HepG2 (cell line): ENCODE results near the gene BRD1. TPM values are rescaled to one million over a fixed set of nuclear protein-coding genes. Genes with fewer than 3 reads are reported as not detected.

ENCODE experiments used
- ATAC-seq: fragments of 200-7000 bp; cut with Tn5 transposase; 3 replicates; pipeline ENCODE4 v1.9.1; 2020; ENCODE audit warnings: mild to moderate bottlenecking, moderate library complexity
- BruUV-seq: library from RNA; stranded (reverse); fragments of 400-500 nt; replicated peaks from 2 replicates; lab custom pipeline; 2021; lab: Mats Ljungman, UMichigan
- CTCF ChIA-PET: fragments of 300-600 bp; formaldehyde crosslinking; extraction: SDS; loops from one replicate; lab custom pipeline; 2021; ENCODE audit warnings: low total read pairs, inconsistent platforms, low intra/inter-chr PET ratio; lab: Yijun Ruan, JAX
- POLR2A ChIA-PET: fragments of 350-600 bp; sonication (Branson Sonifier 250); formaldehyde crosslinking; loops from one replicate; lab custom pipeline; 2020; ENCODE audit warnings: antibody characterized with exemption, inconsistent platforms; lab: Yijun Ruan, JAX
- DNase-seq: peaks from one replicate; pipeline ENCODE4 v3.0.0-alpha.2; 2015; ENCODE audit warnings: low spot score
- FAIRE-seq: peaks from 3 replicates; lab custom pipeline; 2011; peaks lifted over from hg19 to GRCh38; lab: Jason Lieb, UNC
- H2AFZ ChIP-seq: one replicate; pipeline ENCODE4 v1.6.1; 2011; ENCODE audit warnings: low read length, inconsistent platforms
- H3K27ac ChIP-seq: fragments of 300-600 bp; 3 replicates; pipeline ENCODE4 v1.8.0; 2011; ENCODE audit warnings: mixed run types, mild to moderate bottlenecking, mixed read lengths, low read length, inconsistent platforms; ENCODE audit not compliant: insufficient read depth; ENCODE audit errors: extremely low read length
- H3K27me3 ChIP-seq, 2 experiments: fragments of 200-600 bp in 1 of 2; 2 replicates in 1 of 2; 3 replicates in 1 of 2; pipeline versions ENCODE4 v1.6.0 to v1.8.0; 2011; ENCODE audit warnings: low read length in 2 of 2, mild to moderate bottlenecking in 2 of 2, moderate library complexity in 2 of 2, inconsistent platforms in 1 of 2; ENCODE audit not compliant: insufficient read depth in 2 of 2, control insufficient read depth in 1 of 2
- H3K36me3 ChIP-seq, 2 experiments: fragments of 200-600 bp in 1 of 2; replicated peaks in 1 of 2; 2 replicates in 1 of 2; 3 replicates in 1 of 2; pipeline versions ENCODE4 v1.5.1 to v1.8.0; 2011; ENCODE audit warnings: low read length in 2 of 2, inconsistent platforms in 1 of 2; ENCODE audit not compliant: insufficient read depth in 2 of 2, control insufficient read depth in 1 of 2
- H3K4me1 ChIP-seq: 2 replicates; pipeline ENCODE4 v1.5.1; 2012; ENCODE audit warnings: low read length, inconsistent platforms; ENCODE audit not compliant: insufficient read depth
- H3K4me2 ChIP-seq: 2 replicates; pipeline ENCODE4 v1.6.0; 2011; ENCODE audit warnings: low read depth, low read length, inconsistent platforms
- H3K4me3 ChIP-seq, 3 experiments: fragments of 200-600 bp in 1 of 3; sonication (generic), shearing (Covaris generic) in 1 of 3; replicated peaks in 1 of 3; 2 replicates each; pipeline ENCODE4 v1.5.1; 2011 to 2016; ENCODE audit warnings: low read length in 3 of 3, inconsistent platforms in 2 of 3, low read depth in 2 of 3, mild to moderate bottlenecking in 2 of 3, control low read depth in 1 of 3, mixed read lengths in 1 of 3; ENCODE audit not compliant: insufficient read depth in 1 of 3
- H3K79me2 ChIP-seq: one replicate; pipeline ENCODE4 v1.6.1; 2011; ENCODE audit warnings: low read length, inconsistent platforms; ENCODE audit not compliant: insufficient read depth
- H3K9ac ChIP-seq: 2 replicates; pipeline ENCODE4 v1.6.0; 2011; ENCODE audit warnings: mild to moderate bottlenecking, low read depth, low read length, inconsistent platforms; ENCODE audit not compliant: insufficient read depth
- H3K9me3 ChIP-seq: 2 replicates; pipeline ENCODE4 v1.5.1; 2012; ENCODE audit warnings: mild to moderate bottlenecking, low read length
- H4K20me1 ChIP-seq: 2 replicates; pipeline ENCODE4 v1.6.0; 2011; ENCODE audit warnings: inconsistent platforms, mild to moderate bottlenecking, low read length, moderate library complexity; ENCODE audit not compliant: insufficient read depth
- ARNT2 ChIP-seq: sonication (generic); formaldehyde crosslinking; IDR thresholded peaks from 2 replicates; pipeline ENCODE4 v1.8.0; 2022; ENCODE audit warnings: mild to moderate bottlenecking, low read depth, missing genetic modification reagents, moderate library complexity
- ASH2L ChIP-seq: fragments of 300-600, 200-600 bp; sonication (generic); IDR thresholded peaks from 2 replicates; pipeline ENCODE4 v1.7.0; 2017; ENCODE audit warnings: low read depth, mild to moderate bottlenecking, moderate library complexity, mixed read lengths, low read length; ENCODE audit not compliant: insufficient read length
- FOXA1 ChIP-seq, 2 experiments: fragments of 450-650 bp in 1 of 2; sonication (generic) in 1 of 2; formaldehyde crosslinking in 1 of 2; IDR thresholded peaks; 2 replicates each; pipeline versions ENCODE4 v1.4.0 to v1.6.1; 2016 to 2020; ENCODE audit warnings: missing genetic modification reagents in 1 of 2
- MLLT10 ChIP-seq: sonication (generic); formaldehyde crosslinking; IDR thresholded peaks from 2 replicates; pipeline ENCODE4 v1.4.0; 2020; ENCODE audit warnings: missing genetic modification reagents
- MZF1 ChIP-seq: sonication (generic); formaldehyde crosslinking; IDR thresholded peaks from 2 replicates; pipeline ENCODE4 v1.8.1; 2023; ENCODE audit warnings: mild to moderate bottlenecking, missing genetic modification reagents, borderline replicate concordance
- NR2F2 ChIP-seq: IDR thresholded peaks from 2 replicates; pipeline ENCODE4 v1.6.1; 2012; ENCODE audit warnings: low read depth, inconsistent platforms, borderline replicate concordance
- RAD21 ChIP-seq: fragments of 450-650 bp; formaldehyde crosslinking; IDR thresholded peaks from 2 replicates; pipeline ENCODE4 v1.5.0; 2020; ENCODE audit warnings: mild to moderate bottlenecking
- RFXAP ChIP-seq: sonication (generic); formaldehyde crosslinking; IDR thresholded peaks from 2 replicates; pipeline ENCODE4 v1.4.0; 2020; ENCODE audit warnings: missing genetic modification reagents, borderline replicate concordance
- ZBTB21 ChIP-seq: sonication (generic); formaldehyde crosslinking; IDR thresholded peaks from 2 replicates; pipeline ENCODE4 v1.4.0; 2020; ENCODE audit warnings: missing genetic modification reagents
- ZBTB38 ChIP-seq: sonication (generic); formaldehyde crosslinking; IDR thresholded peaks from 2 replicates; pipeline ENCODE4 v1.5.1; 2020; ENCODE audit warnings: mild to moderate bottlenecking, missing genetic modification reagents
- ZFP37 ChIP-seq: sonication (generic); formaldehyde crosslinking; IDR thresholded peaks from 2 replicates; pipeline ENCODE4 v1.4.0; 2020; ENCODE audit warnings: missing genetic modification reagents, borderline replicate concordance
- ZSCAN31 ChIP-seq: sonication (generic); formaldehyde crosslinking; IDR thresholded peaks from 2 replicates; pipeline ENCODE4 v1.5.0; 2020; ENCODE audit warnings: low read depth, mild to moderate bottlenecking, missing genetic modification reagents
- WGBS: methylation state at CpG from one replicate; pipeline ENCODE4 v1.1.6; 2017; ENCODE audit warnings: low lambda C conversion rate; 5-methylcytosine and 5-hydroxymethylcytosine counted together
- in situ Hi-C: cut with HindIII; loops from 2 replicates; pipeline ENCODE4 v1.10.0; 2017; ENCODE audit warnings: low pct_unique_long_range_greater_than_20kb; ENCODE audit not compliant: extremely low pct_ligation_motif_present
- intact Hi-C: fragments of 100-400 bp; cut with micrococcal nuclease; formaldehyde crosslinking; loops from one replicate; pipeline ENCODE4 v1.10.0; 2022; ENCODE audit not compliant: unreplicated experiment
- polyA plus RNA-seq, 8 experiments: library from polyadenylated mRNA; depleted of rRNA in 3 of 8; stranded (reverse) in 7 of 8; unstranded in 1 of 8; fragments of >200 nt; fragmentation: Illumina TruSeq in 4 of 8; extraction: Trizol in 4 of 8; gene quantifications; 2 replicates each; pipeline versions ENCODE4 v1.2.1 to v1.2.3, GENCODE V29; 2011 to 2016; ENCODE audit warnings: low read depth in 4 of 8, missing spikeins in 1 of 8, mixed read lengths in 1 of 8; ENCODE audit not compliant: insufficient read depth in 1 of 8
- total RNA-seq, 5 experiments: library from RNA; depleted of rRNA; stranded (reverse); fragments of >200 nt; fragmentation: Illumina TruSeq; extraction: Trizol; gene quantifications; 2 replicates each; pipeline ENCODE4 v1.2.3, GENCODE V29; 2016; ENCODE audit warnings: low read depth in 1 of 5
- TF ChIP-seq, protein P1 (sequence below): sonication (generic); formaldehyde crosslinking; IDR thresholded peaks from 2 replicates; pipeline ENCODE4 v1.4.0; 2020; ENCODE audit warnings: mild to moderate bottlenecking, missing genetic modification reagents
- TF ChIP-seq, protein P2 (sequence below): sonication (generic); formaldehyde crosslinking; IDR thresholded peaks from 2 replicates; pipeline ENCODE4 v1.8.1; 2023; ENCODE audit warnings: mild to moderate bottlenecking, inconsistent platforms, moderate library complexity, missing genetic modification reagents, borderline replicate concordance
- TF ChIP-seq, protein P3 (sequence below): IDR thresholded peaks from 2 replicates; pipeline ENCODE4 v1.6.1; 2012; ENCODE audit warnings: inconsistent platforms
- TF ChIP-seq, protein P4 (sequence below): IDR thresholded peaks from 2 replicates; pipeline ENCODE4 v1.6.1; 2016; ENCODE audit warnings: missing compliant biosample characterization, missing genetic modification reagents, borderline replicate concordance
- TF ChIP-seq, protein P5 (sequence below): sonication (generic); formaldehyde crosslinking; IDR thresholded peaks from 2 replicates; pipeline ENCODE4 v1.4.0; 2020; ENCODE audit warnings: missing genetic modification reagents, mild to moderate bottlenecking, borderline replicate concordance

The BRD1 gene
- total and polyA plus RNA-seq, 2 of the 13 experiments (the other 11 are each of a cell fraction or from before 2014, with no cell fraction given), result 5.1 to 12.0 TPM

DNA sequence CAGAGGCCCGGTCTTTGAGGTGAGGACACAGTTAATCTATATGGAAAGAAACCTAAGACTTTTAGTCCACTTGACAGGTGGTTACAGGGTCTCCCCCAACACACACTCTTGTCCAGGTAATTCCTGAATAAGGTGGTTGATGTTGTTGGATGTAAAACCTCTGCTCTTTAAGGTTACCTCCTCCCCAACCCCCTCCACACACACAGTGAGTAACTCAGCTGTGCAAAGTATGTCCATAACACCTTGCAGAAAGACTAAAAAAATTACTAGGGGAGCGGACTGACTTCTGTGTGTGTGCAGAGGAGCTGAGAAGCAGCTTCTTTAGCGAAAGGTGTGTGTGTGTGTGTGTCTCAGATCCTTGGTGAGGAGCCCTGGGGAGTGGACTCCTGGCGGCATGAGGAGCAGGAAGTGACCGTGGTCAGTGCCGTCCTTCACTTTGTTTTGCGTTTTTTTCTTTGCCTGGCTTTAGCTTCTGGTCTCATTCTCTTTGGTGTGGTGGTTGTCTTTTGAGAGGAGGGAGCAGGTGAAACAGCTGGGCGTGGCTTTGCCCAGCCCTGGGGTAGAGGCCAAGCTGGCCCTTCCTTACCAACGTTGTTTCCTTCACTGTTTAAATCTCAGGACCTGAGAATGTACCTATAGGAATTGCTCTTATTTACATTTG, 27.7 kb upstream of the BRD1 start (continued):
- TF ChIP-seq, protein P1, sequence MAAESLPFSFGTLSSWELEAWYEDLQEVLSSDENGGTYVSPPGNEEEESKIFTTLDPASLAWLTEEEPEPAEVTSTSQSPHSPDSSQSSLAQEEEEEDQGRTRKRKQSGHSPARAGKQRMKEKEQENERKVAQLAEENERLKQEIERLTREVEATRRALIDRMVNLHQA (CRISPR knock-in tag), result no peak
- TF ChIP-seq ZBTB21 (CRISPR knock-in tag) (no peak), ASH2L (peak; percentile 40), ZSCAN31 (CRISPR knock-in tag) (no peak), FOXA1 (IDR thresholded peaks at IDR 0.05) (no peak), FOXA1 (CRISPR knock-in tag; IDR thresholded peaks at IDR 0.05) (0 out of 2 replicates have a peak, but pooled peaks have one; percentile 19)
- TF ChIP-seq, protein P2, sequence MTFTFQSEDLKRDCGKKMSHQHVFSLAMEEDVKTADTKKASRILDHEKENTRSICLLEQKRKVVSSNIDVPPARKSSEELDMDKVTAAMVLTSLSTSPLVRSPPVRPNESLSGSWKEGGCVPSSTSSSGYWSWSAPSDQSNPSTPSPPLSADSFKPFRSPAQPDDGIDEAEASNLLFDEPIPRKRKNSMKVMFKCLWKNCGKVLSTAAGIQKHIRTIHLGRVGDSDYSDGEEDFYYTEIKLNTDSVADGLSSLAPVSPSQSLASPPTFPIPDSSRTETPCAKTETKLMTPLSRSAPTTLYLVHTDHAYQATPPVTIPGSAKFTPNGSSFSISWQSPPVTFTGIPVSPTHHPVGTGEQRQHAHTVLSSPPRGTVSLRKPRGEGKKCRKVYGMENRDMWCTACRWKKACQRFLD (CRISPR knock-in tag), result no peak

DNA sequence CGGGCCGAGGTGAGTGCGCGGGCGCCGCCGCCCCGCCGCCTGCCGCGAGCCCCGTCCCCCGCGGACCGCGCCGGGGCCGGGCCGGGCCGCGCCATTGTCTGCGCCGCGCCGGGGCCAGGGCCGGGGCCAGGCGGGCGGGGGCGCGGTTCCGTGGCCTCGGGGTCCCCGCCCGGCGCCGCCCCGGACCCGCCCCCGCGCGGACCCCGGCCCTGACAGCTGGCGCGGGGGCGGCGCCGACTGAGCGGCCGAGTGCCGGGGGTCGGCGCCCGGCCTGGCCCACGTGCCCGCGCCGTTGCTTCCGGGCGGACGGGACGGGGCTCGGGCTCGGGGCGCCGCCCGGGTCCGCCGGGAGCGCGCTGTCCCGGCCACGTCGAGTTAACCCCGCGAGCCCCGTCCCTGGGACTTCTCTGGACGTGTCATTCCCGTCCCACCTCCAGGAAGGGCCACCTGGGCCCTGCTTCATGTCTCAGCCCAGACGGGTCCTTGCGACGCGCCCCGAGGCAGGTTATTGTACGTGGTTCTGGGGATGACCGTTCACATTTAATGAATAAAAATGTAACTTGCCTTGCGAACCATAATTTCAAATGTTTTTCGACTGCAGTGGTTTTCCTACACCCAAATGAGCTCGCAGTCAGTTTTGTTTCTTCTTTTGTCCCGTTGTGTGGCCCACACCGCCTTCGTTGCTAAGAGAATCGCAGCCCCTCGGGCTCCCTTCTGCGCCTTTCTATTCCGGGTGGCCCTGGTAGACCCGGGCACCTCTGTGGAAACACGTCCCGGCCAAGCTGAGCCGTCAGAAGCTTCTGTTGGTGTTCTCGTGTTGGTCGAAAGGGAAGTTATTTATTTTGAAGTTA, 26.5 kb upstream of the BRD1 start:
- no TSS peak for BruUV-seq
- Histone ChIP-seq H2AFZ (no peak overlapping the region), H3K27ac (peak overlapping the region; percentile 58), H4K20me1 (peaks cover 32% of the 10 kb centered on the region), H3K4me1 (peaks cover 67% of the 10 kb centered on the region), H3K4me2 (peak overlapping the region; percentile 94), H3K36me3 (peaks cover 0 to 5% of the 10 kb centered on the region in 2 experiments; a peak in 1 of 5 replicates), H3K4me3 (peak overlapping the region; percentile 77 to 84 (median 82)), H3K27me3 (peaks cover 4 to 17% of the 10 kb centered on the region in 2 experiments), H3K9me3 (no peaks in the 10 kb centered on the region), H3K79me2 (peaks cover 47% of the 10 kb centered on the region), H3K9ac (peak overlapping the region; percentile 82)
- DNase-seq (no peak), FAIRE-seq (no peak), ATAC-seq (no peak)
- CTCF ChIA-PET, result no interaction called here
- in situ Hi-C loops, result no loop called here
- intact Hi-C loops, result loop anchor here (1.0 kb wide), 1 partner anchor 64 kb away; the partner anchor contains the start of genes ALG12 and CRELD2
- POLR2A ChIA-PET, result interaction anchor here (1.6 kb wide), 1 partner anchor 288 kb away, joined by 4 read pairs; no protein-coding TSS in a partner anchor
- whole genome bisulfite sequencing, result 2% methylated on average over 17 of the region's 101 CpGs
- TF ChIP-seq RFXAP (no peak), NR2F2 (no peak), MZF1 (no peak), ZBTB38 (no peak), ARNT2 (no peak), ZFP37 (CRISPR knock-in tag) (no peak), MLLT10 (CRISPR knock-in tag) (no peak), RAD21 (no peak)
- TF ChIP-seq, protein P3, sequence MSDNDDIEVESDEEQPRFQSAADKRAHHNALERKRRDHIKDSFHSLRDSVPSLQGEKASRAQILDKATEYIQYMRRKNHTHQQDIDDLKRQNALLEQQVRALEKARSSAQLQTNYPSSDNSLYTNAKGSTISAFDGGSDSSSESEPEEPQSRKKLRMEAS, result no peak; the same call in 1 of the 2 replicates
- TF ChIP-seq, protein P4, sequence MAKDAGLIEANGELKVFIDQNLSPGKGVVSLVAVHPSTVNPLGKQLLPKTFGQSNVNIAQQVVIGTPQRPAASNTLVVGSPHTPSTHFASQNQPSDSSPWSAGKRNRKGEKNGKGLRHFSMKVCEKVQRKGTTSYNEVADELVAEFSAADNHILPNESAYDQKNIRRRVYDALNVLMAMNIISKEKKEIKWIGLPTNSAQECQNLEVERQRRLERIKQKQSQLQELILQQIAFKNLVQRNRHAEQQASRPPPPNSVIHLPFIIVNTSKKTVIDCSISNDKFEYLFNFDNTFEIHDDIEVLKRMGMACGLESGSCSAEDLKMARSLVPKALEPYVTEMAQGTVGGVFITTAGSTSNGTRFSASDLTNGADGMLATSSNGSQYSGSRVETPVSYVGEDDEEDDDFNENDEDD, result no peak
- TF ChIP-seq, protein P5, sequence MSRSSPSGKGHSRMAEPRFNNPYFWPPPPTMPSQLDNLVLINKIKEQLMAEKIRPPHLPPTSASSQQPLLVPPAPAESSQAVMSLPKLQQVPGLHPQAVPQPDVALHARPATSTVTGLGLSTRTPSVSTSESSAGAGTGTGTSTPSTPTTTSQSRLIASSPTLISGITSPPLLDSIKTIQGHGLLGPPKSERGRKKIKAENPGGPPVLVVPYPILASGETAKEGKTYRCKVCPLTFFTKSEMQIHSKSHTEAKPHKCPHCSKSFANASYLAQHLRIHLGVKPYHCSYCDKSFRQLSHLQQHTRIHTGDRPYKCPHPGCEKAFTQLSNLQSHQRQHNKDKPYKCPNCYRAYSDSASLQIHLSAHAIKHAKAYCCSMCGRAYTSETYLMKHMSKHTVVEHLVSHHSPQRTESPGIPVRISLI (CRISPR knock-in tag), result no peak
